HepG2 (cell line): Measurements from ENCODE around the gene GNAZ. TPM values are rescaled to one million over a fixed set of nuclear protein-coding genes. Genes with fewer than 3 reads are reported as not detected.

ENCODE experiments used
- AGO2 ChIP-seq: fragments of 200-400 bp; formaldehyde crosslinking; optimal IDR thresholded peaks from 2 replicates; pipeline ENCODE3; 2017; ENCODE audit warnings: mild to moderate bottlenecking, low read depth, low read length, moderate library complexity
- ARID4A ChIP-seq: sonication (generic); formaldehyde crosslinking; IDR thresholded peaks from 2 replicates; pipeline ENCODE4 v1.5.0; 2020; ENCODE audit warnings: mild to moderate bottlenecking, missing genetic modification reagents, borderline replicate concordance
- ATM ChIP-seq: fragments of 450-650 bp; IDR thresholded peaks from 2 replicates; pipeline ENCODE4 v1.7.1; 2017; ENCODE audit warnings: mild to moderate bottlenecking, borderline replicate concordance
- FOXC1 ChIP-seq: sonication (generic); formaldehyde crosslinking; IDR thresholded peaks from 2 replicates; pipeline ENCODE4 v1.8.0; 2022; ENCODE audit warnings: mild to moderate bottlenecking, missing genetic modification reagents, borderline replicate concordance
- GLMP ChIP-seq: sonication (generic); formaldehyde crosslinking; IDR thresholded peaks from 2 replicates; pipeline ENCODE4 v1.9.0; 2021; ENCODE audit warnings: missing genetic modification reagents, mild to moderate bottlenecking, borderline replicate concordance
- MAFG ChIP-seq: sonication (generic); formaldehyde crosslinking; IDR thresholded peaks from 2 replicates; pipeline ENCODE4 v1.5.1; 2020; ENCODE audit warnings: mild to moderate bottlenecking, missing genetic modification reagents
- PBX3 ChIP-seq: sonication (generic); formaldehyde crosslinking; IDR thresholded peaks from 2 replicates; pipeline ENCODE4 v1.8.1; 2023; ENCODE audit warnings: missing genetic modification reagents, inconsistent platforms, borderline replicate concordance
- POLR2AphosphoS5 ChIP-seq: IDR thresholded peaks from 2 replicates; pipeline ENCODE4 v1.6.1; 2012; ENCODE audit warnings: low read depth, low read length
- RXRA ChIP-seq: sonication (generic); formaldehyde crosslinking; IDR thresholded peaks from 2 replicates; pipeline ENCODE4 v1.5.1; 2020; ENCODE audit warnings: missing genetic modification reagents
- SOX5 ChIP-seq: IDR thresholded peaks from 2 replicates; pipeline ENCODE4 v1.6.1; 2016; ENCODE audit warnings: borderline replicate concordance
- TEAD3 ChIP-seq: optimal IDR thresholded peaks from 2 replicates; pipeline ENCODE3; 2016; ENCODE audit warnings: borderline replicate concordance
- U2AF1 ChIP-seq: fragments of 200-400 bp; formaldehyde crosslinking; optimal IDR thresholded peaks from 2 replicates; pipeline ENCODE3; 2017; ENCODE audit warnings: mild to moderate bottlenecking, low read depth, low read length
- ZBTB46 ChIP-seq: sonication (generic); formaldehyde crosslinking; IDR thresholded peaks from 2 replicates; pipeline ENCODE4 v1.4.0; 2020; ENCODE audit warnings: mild to moderate bottlenecking, missing genetic modification reagents, borderline replicate concordance
- ZNF138 ChIP-seq: sonication (generic); formaldehyde crosslinking; IDR thresholded peaks from 2 replicates; pipeline ENCODE4 v1.5.0; 2020; ENCODE audit warnings: mild to moderate bottlenecking, low read depth, missing genetic modification reagents
- ZNF317 ChIP-seq: sonication (generic); formaldehyde crosslinking; IDR thresholded peaks from 2 replicates; pipeline ENCODE4 v1.5.0; 2020; ENCODE audit warnings: mild to moderate bottlenecking, missing genetic modification reagents
- ZNF780A ChIP-seq: sonication (generic); formaldehyde crosslinking; IDR thresholded peaks from 2 replicates; pipeline ENCODE4 v1.8.0; 2022; ENCODE audit warnings: mild to moderate bottlenecking, missing genetic modification reagents, moderate library complexity
- polyA plus RNA-seq, 8 experiments: library from polyadenylated mRNA; depleted of rRNA in 3 of 8; stranded (reverse) in 7 of 8; unstranded in 1 of 8; fragments of >200 nt; fragmentation: Illumina TruSeq in 4 of 8; extraction: Trizol in 4 of 8; gene quantifications; 2 replicates each; pipeline versions ENCODE4 v1.2.1 to v1.2.3, GENCODE V29; 2011 to 2016; ENCODE audit warnings: low read depth in 4 of 8, missing spikeins in 1 of 8, mixed read lengths in 1 of 8; ENCODE audit not compliant: insufficient read depth in 1 of 8
- total RNA-seq, 5 experiments: library from RNA; depleted of rRNA; stranded (reverse); fragments of >200 nt; fragmentation: Illumina TruSeq; extraction: Trizol; gene quantifications; 2 replicates each; pipeline ENCODE4 v1.2.3, GENCODE V29; 2016; ENCODE audit warnings: low read depth in 1 of 5

Gene GNAZ
- total and polyA plus RNA-seq, 2 of the 13 experiments (the other 11 are each of a cell fraction or from before 2014, with no cell fraction given) = 11.4 to 22.3 TPM

- TF ChIP-seq ARID4A (CRISPR knock-in tag) (peak; percentile 7; the same call in 1 of the 2 replicates), SOX5 (no peak), AGO2 (peak; percentile 49), ZNF780A (no peak), GLMP (CRISPR knock-in tag) (no peak), ATM (no peak), FOXC1 (CRISPR knock-in tag) (peak; percentile 58; the same call in 1 of the 2 replicates), RXRA (CRISPR knock-in tag) (no peak), ZNF317 (CRISPR knock-in tag) (no peak), ZNF138 (CRISPR knock-in tag) (no peak), MAFG (CRISPR knock-in tag) (no peak), PBX3 (CRISPR knock-in tag) (no peak), TEAD3 (no peak), POLR2AphosphoS5 (no peak), ZBTB46 (CRISPR knock-in tag) (no peak), U2AF1 (no peak)
These were observed at the start of gene GNAZ (continued) for GRCh38 chr22:23070418-23071229.
